Esophagus muscularis mucosa (tissue), 4 donors: Measurements from ENCODE around the gene MMP24. TPM values are rescaled to one million over a fixed set of nuclear protein-coding genes. Genes with fewer than 3 reads are reported as not detected.
A peak's percentile ranks its signal among the peaks of the same experiment; 100 is the strongest.

Experiments
- DNase-seq: peaks from one replicate; pipeline ENCODE4 v3.0.0-alpha.2; 2017; ENCODE audit errors: extremely low spot score
- H3K27ac ChIP-seq, 4 donors: fragments of 200-600 bp; sonication (generic); replicated peaks in 1 of 4; 1 replicate in 3 of 4; 2 replicates in 1 of 4; pipeline ENCODE4 v1.5.1; 2016 to 2019; ENCODE audit warnings: mild to moderate bottlenecking in 1 of 4
- H3K27me3 ChIP-seq, 4 donors: fragments of 200-600 bp; sonication (generic); one replicate each; pipeline versions ENCODE4 v1.5.1 to v1.6.0; 2016 to 2019
- H3K36me3 ChIP-seq, 4 donors: fragments of 200-600 bp; sonication (generic); one replicate each; pipeline ENCODE4 v1.5.1; 2016 to 2019
- H3K4me1 ChIP-seq, 4 donors: fragments of 200-600 bp; sonication (generic); one replicate each; pipeline ENCODE4 v1.5.1; 2016 to 2019
- H3K4me3 ChIP-seq, 4 donors: fragments of 200-600 bp; sonication (generic); 1 replicate in 2 of 4; 2 replicates in 2 of 4; pipeline ENCODE4 v1.5.1; 2016 to 2019; ENCODE audit warnings: mild to moderate bottlenecking in 4 of 4, moderate library complexity in 1 of 4
- H3K9me3 ChIP-seq, 4 donors: fragments of 200-600 bp; sonication (generic); 1 replicate in 3 of 4; 2 replicates in 1 of 4; pipeline ENCODE4 v1.5.1; 2016 to 2019
- EP300 ChIP-seq: sonication (generic); formaldehyde crosslinking; IDR thresholded peaks from one replicate; pipeline ENCODE4 v1.6.1; 2017; ENCODE audit warnings: antibody characterized with exemption
- POLR2A ChIP-seq: fragments of 450-650 bp; IDR thresholded peaks from one replicate; pipeline ENCODE4 v1.6.1; 2017; ENCODE audit warnings: antibody characterized with exemption, moderate library complexity, mild to moderate bottlenecking, low read depth
- POLR2AphosphoS5 ChIP-seq, 2 donors: sonication (generic); formaldehyde crosslinking; IDR thresholded peaks; one replicate each; pipeline ENCODE4 v1.6.1; 2017; ENCODE audit warnings: antibody characterized with exemption in 2 of 2
- WGBS: methylation state at CpG from one replicate; pipeline ENCODE4 v1.1.5; 2018; 5-methylcytosine and 5-hydroxymethylcytosine counted together
- intact Hi-C: fragments of 100-400 bp; cut with DNase I; formaldehyde crosslinking; loops from one replicate; pipeline ENCODE4 v1.15.1; 2023
- total RNA-seq, 4 donors: library from RNA; depleted of rRNA; stranded (reverse); fragments of >200 nt; gene quantifications; one replicate each; pipeline versions ENCODE4 v1.1.0 to v1.2.1, GENCODE V29; 2016
- TF ChIP-seq, protein P1 (sequence below), 3 experiments: fragments of 200-600 bp in 2 of 3; fragments of 450-650 bp in 1 of 3; sonication (generic) in 2 of 3; IDR thresholded peaks; one replicate each; pipeline ENCODE4 v1.5.1; 2017 to 2019; ENCODE audit warnings: antibody characterized with exemption in 3 of 3, mild to moderate bottlenecking in 2 of 3, moderate library complexity in 1 of 3

The MMP24 gene
- total RNA-seq, 4 donors from 2014 or later = 0.83 to 4.0 (median 2.0) TPM

DNA sequence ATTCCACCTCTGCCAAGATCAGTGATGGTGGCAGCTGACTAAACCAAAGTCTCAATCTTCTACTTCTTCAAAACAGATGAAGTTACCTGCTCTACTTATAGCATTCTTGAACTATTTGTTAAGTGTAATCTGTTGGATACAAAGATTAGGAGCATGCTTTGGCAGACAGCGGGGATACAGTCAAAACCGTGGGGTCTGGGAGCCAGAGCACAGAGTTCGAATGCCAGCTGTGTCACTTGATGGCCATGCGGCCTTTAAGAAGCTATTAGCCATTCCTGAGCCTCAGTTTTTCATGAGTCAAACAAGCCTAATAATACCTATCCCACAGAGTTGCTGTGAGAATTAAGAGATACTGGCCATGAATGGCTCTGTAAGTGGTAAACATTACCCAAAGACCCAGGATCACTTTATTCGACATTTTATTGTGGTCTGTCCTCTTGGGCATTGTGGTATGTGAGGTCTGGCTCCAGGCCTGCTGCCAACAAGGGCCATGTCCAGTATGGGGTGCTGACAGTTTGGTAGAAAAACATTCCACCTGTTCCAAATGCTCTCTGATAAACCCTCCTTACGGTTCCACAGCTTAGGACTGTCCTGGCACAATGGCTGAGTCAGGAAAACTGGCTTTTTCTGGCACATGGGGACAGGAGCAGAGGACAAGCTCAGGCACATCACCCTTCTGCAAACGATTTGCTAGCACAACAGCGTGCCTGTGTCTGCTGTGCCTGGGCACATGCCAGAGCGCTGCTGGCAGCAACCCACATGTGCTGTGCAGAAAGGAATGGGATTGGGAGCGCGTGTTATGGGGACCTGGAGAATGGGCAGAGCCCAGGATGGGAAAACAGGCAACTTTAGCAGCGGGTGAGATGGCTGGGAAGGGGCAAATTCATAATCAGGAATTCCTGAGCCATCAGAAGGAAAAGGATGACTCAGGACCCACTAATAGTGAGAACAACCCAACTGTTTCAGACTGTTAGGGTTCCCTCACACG lies 81.5 kb downstream of the MMP24 start:
- peaks cover 0 to 28% (median 8%) of the 10 kb centered on the region in 4 donors for H3K36me3 ChIP-seq
- no peak for DNase-seq
- 55% methylated on average over 12 of the region's 13 CpGs for WGBS
- H3K4me3 ChIP-seq = no peak overlapping the region
- intact Hi-C loops = no loop called here
- H3K9me3 ChIP-seq = no peaks in the 10 kb centered on the region
- peak overlapping the region; percentile 40 to 60 (median 51) for H3K27ac ChIP-seq
- TF ChIP-seq POLR2A (no peak), POLR2AphosphoS5 (IDR thresholded peaks at IDR 0.05) (peak; percentile 40 to 41)
- TF ChIP-seq, protein P1, sequence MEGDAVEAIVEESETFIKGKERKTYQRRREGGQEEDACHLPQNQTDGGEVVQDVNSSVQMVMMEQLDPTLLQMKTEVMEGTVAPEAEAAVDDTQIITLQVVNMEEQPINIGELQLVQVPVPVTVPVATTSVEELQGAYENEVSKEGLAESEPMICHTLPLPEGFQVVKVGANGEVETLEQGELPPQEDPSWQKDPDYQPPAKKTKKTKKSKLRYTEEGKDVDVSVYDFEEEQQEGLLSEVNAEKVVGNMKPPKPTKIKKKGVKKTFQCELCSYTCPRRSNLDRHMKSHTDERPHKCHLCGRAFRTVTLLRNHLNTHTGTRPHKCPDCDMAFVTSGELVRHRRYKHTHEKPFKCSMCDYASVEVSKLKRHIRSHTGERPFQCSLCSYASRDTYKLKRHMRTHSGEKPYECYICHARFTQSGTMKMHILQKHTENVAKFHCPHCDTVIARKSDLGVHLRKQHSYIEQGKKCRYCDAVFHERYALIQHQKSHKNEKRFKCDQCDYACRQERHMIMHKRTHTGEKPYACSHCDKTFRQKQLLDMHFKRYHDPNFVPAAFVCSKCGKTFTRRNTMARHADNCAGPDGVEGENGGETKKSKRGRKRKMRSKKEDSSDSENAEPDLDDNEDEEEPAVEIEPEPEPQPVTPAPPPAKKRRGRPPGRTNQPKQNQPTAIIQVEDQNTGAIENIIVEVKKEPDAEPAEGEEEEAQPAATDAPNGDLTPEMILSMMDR (IDR thresholded peaks at IDR 0.05) = no peak
- H3K4me1 ChIP-seq = peaks cover 22 to 53% (median 52%) of the 10 kb centered on the region in 4 donors
- no peaks in the 10 kb centered on the region for H3K27me3 ChIP-seq

DNA sequence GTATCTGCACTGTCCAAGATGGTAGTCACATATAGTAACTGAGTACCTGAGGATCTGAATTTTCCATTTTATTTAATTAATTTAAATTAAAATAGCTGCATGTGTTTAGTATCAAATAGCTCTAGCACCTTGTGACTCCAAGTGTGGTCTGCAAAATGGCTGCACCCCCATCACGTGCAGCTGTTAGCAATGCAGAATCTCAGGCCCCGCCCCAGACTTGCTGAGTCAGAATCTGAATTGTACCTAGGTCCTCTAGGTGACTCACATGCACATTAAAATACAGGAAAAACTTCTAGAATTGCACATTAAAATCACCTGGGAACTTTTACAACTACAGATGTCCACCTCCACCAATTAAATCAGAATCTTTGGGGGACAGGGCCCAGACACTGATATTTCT lies 84.9 kb downstream of the MMP24 start:
- no peaks in the 10 kb centered on the region for H3K27me3 ChIP-seq
- no peaks in the 10 kb centered on the region for H3K9me3 ChIP-seq
- no peak overlapping the region for H3K4me3 ChIP-seq
- intact Hi-C loops = no loop called here
- peaks cover 0 to 33% (median 12%) of the 10 kb centered on the region in 4 donors for H3K36me3 ChIP-seq
- DNase-seq = no peak
- H3K27ac ChIP-seq = no peak overlapping the region
- no peak for TF ChIP-seq POLR2A
- TF ChIP-seq EP300 = no peak
- TF ChIP-seq, protein P1 (IDR thresholded peaks at IDR 0.05) = no peak
- TF ChIP-seq POLR2AphosphoS5 (IDR thresholded peaks at IDR 0.05) = no peak
- H3K4me1 ChIP-seq = peaks cover 22 to 28% (median 26%) of the 10 kb centered on the region in 4 donors
- 89% methylated on average over 2 of the region's 2 CpGs for WGBS

DNA sequence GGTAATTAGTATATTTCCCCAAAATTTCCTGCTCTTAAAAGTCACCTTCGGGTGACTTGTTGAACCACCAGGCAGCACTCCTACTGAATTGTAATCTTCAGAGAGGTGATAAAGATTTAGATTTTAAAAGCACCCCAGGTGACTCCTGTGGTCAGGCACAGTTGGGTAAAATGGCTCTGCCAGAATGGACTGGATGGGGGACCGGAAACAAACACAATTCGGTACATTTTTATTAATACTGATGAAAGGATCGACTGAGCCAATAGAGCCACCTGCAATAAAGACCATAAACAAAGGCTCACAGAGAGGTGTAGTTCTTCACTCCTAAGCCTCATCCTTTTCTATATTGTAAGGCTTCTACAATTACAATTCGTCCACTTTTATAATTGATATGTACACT lies 85.3 kb downstream of the MMP24 start:
- TF ChIP-seq POLR2A = no peak
- TF ChIP-seq POLR2AphosphoS5 (IDR thresholded peaks at IDR 0.05) = no peak
- TF ChIP-seq, protein P1 (IDR thresholded peaks at IDR 0.05) = no peak
- TF ChIP-seq EP300 = no peak

DNA sequence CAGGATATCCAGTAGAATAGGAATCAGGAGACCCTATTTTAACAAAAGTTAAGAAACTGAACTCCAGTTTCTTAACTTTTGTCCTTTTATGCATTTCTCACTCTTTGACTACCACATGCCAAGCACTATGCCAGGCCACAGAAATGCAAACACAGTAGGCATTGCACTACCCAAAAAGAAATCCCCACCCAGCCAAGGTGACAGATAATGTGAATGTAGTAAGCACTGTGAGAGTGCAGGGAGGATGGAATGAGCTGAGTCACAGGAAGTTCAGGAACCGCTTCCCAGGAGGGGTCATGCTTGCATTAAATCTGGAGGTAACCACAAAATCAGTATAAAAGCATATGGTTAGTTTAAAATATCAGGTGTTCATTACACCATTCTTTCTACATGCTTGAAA lies 85.8 kb downstream of the MMP24 start:
- no peaks in the 10 kb centered on the region for H3K9me3 ChIP-seq
- intact Hi-C loops = no loop called here
- no peak overlapping the region for H3K27ac ChIP-seq
- H3K4me3 ChIP-seq = no peak overlapping the region
- no peak for TF ChIP-seq EP300
- TF ChIP-seq, protein P1 (IDR thresholded peaks at IDR 0.05) = no peak
- TF ChIP-seq POLR2AphosphoS5 (IDR thresholded peaks at IDR 0.05) = no peak
- TF ChIP-seq POLR2A = no peak
- no peaks in the 10 kb centered on the region for H3K27me3 ChIP-seq
- peaks cover 15 to 18% (median 17%) of the 10 kb centered on the region in 4 donors for H3K4me1 ChIP-seq
- DNase-seq = no peak
- 80% methylated on average over 1 of the region's 1 CpG for WGBS
- peaks cover 0 to 32% (median 12%) of the 10 kb centered on the region in 4 donors for H3K36me3 ChIP-seq

More for the DNA sequence above, 85.3 kb downstream of the MMP24 start:
- Histone ChIP-seq H3K36me3 (peaks cover 0 to 32% (median 12%) of the 10 kb centered on the region in 4 donors), H3K4me3 (no peak overlapping the region), H3K27ac (no peak overlapping the region), H3K9me3 (no peaks in the 10 kb centered on the region), H3K4me1 (peaks cover 19 to 23% (median 22%) of the 10 kb centered on the region in 4 donors), H3K27me3 (no peaks in the 10 kb centered on the region)
- 98% methylated on average over 5 of the region's 5 CpGs for WGBS
- intact Hi-C loops = no loop called here
- no peak for DNase-seq
